Suprapubic skin (tissue), 4 donors: ENCODE measurements around the gene HNF1B. TPM values are rescaled to one million over a fixed set of nuclear protein-coding genes. Genes with fewer than 3 reads are reported as not detected.
A peak's percentile ranks its signal among the peaks of the same experiment; 100 is the strongest.

Experiments used
- DNase-seq, 2 donors: peaks; one replicate each; pipeline ENCODE4 v3.0.0-alpha.2; 2019; ENCODE audit warnings: low spot score in 2 of 2
- H3K27ac ChIP-seq: fragments of 200-600 bp; sonication (generic); one replicate; pipeline ENCODE4 v1.5.1; 2019
- H3K27me3 ChIP-seq: fragments of 200-600 bp; sonication (generic); one replicate; pipeline ENCODE4 v1.5.1; 2019
- H3K36me3 ChIP-seq: fragments of 200-600 bp; sonication (generic); one replicate; pipeline ENCODE4 v1.5.1; 2019
- H3K4me1 ChIP-seq: fragments of 200-600 bp; sonication (generic); one replicate; pipeline ENCODE4 v1.5.1; 2019
- H3K4me3 ChIP-seq: fragments of 200-600 bp; sonication (generic); one replicate; pipeline ENCODE4 v1.5.1; 2019; ENCODE audit warnings: mild to moderate bottlenecking
- H3K9me3 ChIP-seq: fragments of 200-600 bp; sonication (generic); one replicate; pipeline ENCODE4 v1.5.1; 2019
- CTCF ChIP-seq, 2 donors: fragments of 200-600 bp in 1 of 2; fragments of 450-650 bp in 1 of 2; sonication (generic) in 1 of 2; IDR thresholded peaks; one replicate each; pipeline ENCODE4 v1.5.1; 2016 to 2019; ENCODE audit warnings: antibody characterized with exemption in 2 of 2, mild to moderate bottlenecking in 1 of 2, moderate library complexity in 1 of 2
- EP300 ChIP-seq: sonication (generic); formaldehyde crosslinking; IDR thresholded peaks from one replicate; pipeline ENCODE4 v1.6.1; 2017; ENCODE audit warnings: antibody characterized with exemption
- POLR2A ChIP-seq, 2 donors: fragments of 450-650 bp; IDR thresholded peaks; one replicate each; pipeline ENCODE4 v1.6.1; 2017; ENCODE audit warnings: antibody characterized with exemption in 2 of 2, mild to moderate bottlenecking in 2 of 2, moderate library complexity in 2 of 2
- POLR2AphosphoS5 ChIP-seq, 3 donors: sonication (generic); formaldehyde crosslinking; IDR thresholded peaks; one replicate each; pipeline ENCODE4 v1.6.1; 2017; ENCODE audit warnings: antibody characterized with exemption in 3 of 3
- WGBS: methylation state at CpG from one replicate; pipeline ENCODE4 v1.1.5; 2018; 5-methylcytosine and 5-hydroxymethylcytosine counted together
- total RNA-seq, 4 donors: library from RNA; depleted of rRNA; stranded (reverse); fragments of >200 nt; gene quantifications; one replicate each; pipeline ENCODE4 v1.1.0, GENCODE V29; 2016

The HNF1B gene
- total RNA-seq, 4 donors from 2014 or later = not detected

- 4% methylated on average over 32 of the region's 76 CpGs for WGBS
- no peak overlapping the region for H3K27ac ChIP-seq
- no peak for DNase-seq
- H3K4me1 ChIP-seq = peaks cover 40% of the 10 kb centered on the region
- no peaks in the 10 kb centered on the region for H3K36me3 ChIP-seq
- TF ChIP-seq CTCF (IDR thresholded peaks at IDR 0.05) = no peak
- no peak for TF ChIP-seq POLR2A (IDR thresholded peaks at IDR 0.05)
- TF ChIP-seq POLR2AphosphoS5 (IDR thresholded peaks at IDR 0.05) = no peak
- TF ChIP-seq EP300 = no peak
- peak overlapping the region; percentile 43 for H3K4me3 ChIP-seq
- no peaks in the 10 kb centered on the region for H3K9me3 ChIP-seq
- peaks cover 99% of the 10 kb centered on the region for H3K27me3 ChIP-seq
Observed at GRCh38 chr17:37742762-37743611, 1.9 kb downstream of the HNF1B start.

- no peak for DNase-seq
- TF ChIP-seq EP300 (no peak), POLR2A (IDR thresholded peaks at IDR 0.05) (no peak), CTCF (IDR thresholded peaks at IDR 0.05) (no peak)
- Histone ChIP-seq H3K4me3 (peak overlapping the region; percentile 43), H3K9me3 (no peaks in the 10 kb centered on the region), H3K36me3 (no peaks in the 10 kb centered on the region), H3K27ac (no peak overlapping the region), H3K4me1 (peaks cover 40% of the 10 kb centered on the region), H3K27me3 (peaks cover 99% of the 10 kb centered on the region)
- 2% methylated on average over 30 of the region's 51 CpGs for WGBS
Observed at GRCh38 chr17:37742116-37742761, 2.6 kb downstream of the HNF1B start.

- no peak for DNase-seq
- Histone ChIP-seq H3K4me3 (peak overlapping the region; percentile 43), H3K27ac (no peak overlapping the region), H3K4me1 (peaks cover 40% of the 10 kb centered on the region), H3K9me3 (no peaks in the 10 kb centered on the region), H3K36me3 (no peaks in the 10 kb centered on the region), H3K27me3 (peaks cover 100% of the 10 kb centered on the region)
- TF ChIP-seq POLR2A (IDR thresholded peaks at IDR 0.05) = no peak
- TF ChIP-seq POLR2AphosphoS5 (IDR thresholded peaks at IDR 0.05) = no peak
- TF ChIP-seq CTCF (IDR thresholded peaks at IDR 0.05) = no peak
- WGBS = 15% methylated on average over 22 of the region's 22 CpGs
Observed at GRCh38 chr17:37741341-37742115, 3.3 kb downstream of the HNF1B start.

- no peak for TF ChIP-seq POLR2A (IDR thresholded peaks at IDR 0.05)
- no peak for TF ChIP-seq CTCF (IDR thresholded peaks at IDR 0.05)
- no peak for TF ChIP-seq POLR2AphosphoS5 (IDR thresholded peaks at IDR 0.05)
- no peak for TF ChIP-seq EP300
- WGBS = 28% methylated on average over 4 of the region's 4 CpGs
- H3K27me3 ChIP-seq = peaks cover 99% of the 10 kb centered on the region
Observed at GRCh38 chr17:37740915-37741314, 3.9 kb downstream of the HNF1B start.

GRCh38 chr17:37737971-37738370, 6.9 kb downstream of the HNF1B start:
- H3K27me3 ChIP-seq = peaks cover 81% of the 10 kb centered on the region
- DNase-seq = no peak
- H3K36me3 ChIP-seq = no peaks in the 10 kb centered on the region
- TF ChIP-seq POLR2AphosphoS5 (IDR thresholded peaks at IDR 0.05) = no peak
- no peak for TF ChIP-seq EP300
- TF ChIP-seq POLR2A (IDR thresholded peaks at IDR 0.05) = no peak
- no peak for TF ChIP-seq CTCF (IDR thresholded peaks at IDR 0.05)
- no peak overlapping the region for H3K27ac ChIP-seq
- H3K4me3 ChIP-seq = no peak overlapping the region
- WGBS = 36% methylated on average over 2 of the region's 2 CpGs
- peaks cover 16% of the 10 kb centered on the region for H3K4me1 ChIP-seq
- no peaks in the 10 kb centered on the region for H3K9me3 ChIP-seq

More at GRCh38 chr17:37740915-37741314, 3.9 kb downstream of the HNF1B start:
- DNase-seq = no peak
- no peak overlapping the region for H3K27ac ChIP-seq
- no peaks in the 10 kb centered on the region for H3K9me3 ChIP-seq
- H3K36me3 ChIP-seq = no peaks in the 10 kb centered on the region
- peaks cover 40% of the 10 kb centered on the region for H3K4me1 ChIP-seq
- no peak overlapping the region for H3K4me3 ChIP-seq
